GM21576 (cell line): Measurements from ENCODE around the gene NAA10.

ENCODE experiments used
- ATAC-seq: cut with Tn5 transposase; IDR thresholded peaks from one replicate; pipeline ENCODE4 v1.9.1; 2021; ENCODE audit warnings: mild to moderate bottlenecking, moderate library complexity; ENCODE audit not compliant: unreplicated experiment

NAA10 gene

GRCh38 chrX:153930011-153930910, 4.6 kb downstream of the NAA10 start:
- ATAC-seq, result no peak

- ATAC-seq, result no peak
These were observed 5.3 kb downstream of the NAA10 start for GRCh38 chrX:153929576-153929975.

GRCh38 chrX:153928846-153929245, 6.0 kb downstream of the NAA10 start:
- no peak for ATAC-seq

- ATAC-seq, result peak; percentile 78
These were observed 6.7 kb downstream of the NAA10 start for GRCh38 chrX:153927922-153928760.

- ATAC-seq, result no peak
These were observed 7.2 kb downstream of the NAA10 start for GRCh38 chrX:153927672-153927921.

GRCh38 chrX:153926858-153927671, 7.8 kb downstream of the NAA10 start:
- peak; percentile 43 for ATAC-seq

- ATAC-seq, result no peak
These were observed 8.3 kb downstream of the NAA10 start for GRCh38 chrX:153926552-153926857.

GRCh38 chrX:153925739-153926551, 8.9 kb downstream of the NAA10 start, which contains the start of gene ARHGAP4:
Gene ARHGAP4 (minus strand): TSS chrX:153926264. CDS start chrX:153926202, 62 bp downstream.
- no peak for ATAC-seq

- no peak for ATAC-seq
These were observed 9.5 kb downstream of the NAA10 start for GRCh38 chrX:153925387-153925738.

GRCh38 chrX:153924149-153924861, 10.5 kb downstream of the NAA10 start:
- ATAC-seq, result no peak

- ATAC-seq, result no peak
These were observed 11.6 kb downstream of the NAA10 start for GRCh38 chrX:153922932-153923857.

- ATAC-seq, result no peak
These were observed 13.1 kb downstream of the NAA10 start for GRCh38 chrX:153921511-153922446.

GRCh38 chrX:153921070-153921469, 13.8 kb downstream of the NAA10 start:
- no peak for ATAC-seq

GRCh38 chrX:153920546-153920945, 14.3 kb downstream of the NAA10 start:
- ATAC-seq, result no peak

GRCh38 chrX:153919281-153919680, 15.6 kb downstream of the NAA10 start:
- ATAC-seq, result no peak

- no peak for ATAC-seq
These were observed 17.0 kb downstream of the NAA10 start for GRCh38 chrX:153917869-153918268.

- ATAC-seq, result no peak
These were observed 21.1 kb downstream of the NAA10 start for GRCh38 chrX:153913701-153914100.

- ATAC-seq, result no peak
These were observed 21.6 kb downstream of the NAA10 start for GRCh38 chrX:153913211-153913610.
